Tibial nerve (tissue), 4 donors: Measurements from ENCODE around the gene TGM2. TPM values are rescaled to one million over a fixed set of nuclear protein-coding genes. Genes with fewer than 3 reads are reported as not detected.

Experiments used
- DNase-seq, 2 donors: peaks; one replicate each; pipeline ENCODE4 v3.0.0-alpha.2; 2019; ENCODE audit warnings: low spot score in 2 of 2
- H3K27ac ChIP-seq, 4 donors: fragments of 200-600 bp; sonication (generic) in 3 of 4; one replicate each; pipeline ENCODE4 v1.5.1; 2017 to 2019; ENCODE audit warnings: mild to moderate bottlenecking in 1 of 4
- H3K27me3 ChIP-seq, 2 donors: fragments of 200-600 bp; sonication (generic) in 1 of 2; one replicate each; pipeline versions ENCODE4 v1.5.1 to v1.6.0; 2017 to 2019
- H3K36me3 ChIP-seq, 3 donors: fragments of 200-600 bp; sonication (generic); one replicate each; pipeline ENCODE4 v1.5.1; 2018 to 2019
- H3K4me1 ChIP-seq, 4 donors: fragments of 200-600 bp; sonication (generic) in 3 of 4; one replicate each; pipeline ENCODE4 v1.5.1; 2017 to 2019
- H3K4me3 ChIP-seq, 4 donors: fragments of 200-600 bp; sonication (generic) in 3 of 4; one replicate each; pipeline ENCODE4 v1.5.1; 2017 to 2019; ENCODE audit warnings: mild to moderate bottlenecking in 1 of 4, moderate library complexity in 1 of 4
- H3K9me3 ChIP-seq, 4 donors: fragments of 200-600 bp; sonication (generic) in 3 of 4; one replicate each; pipeline ENCODE4 v1.5.1; 2017 to 2019
- EP300 ChIP-seq, 2 donors: sonication (generic); formaldehyde crosslinking; IDR thresholded peaks; one replicate each; pipeline ENCODE4 v1.6.1; 2017; ENCODE audit warnings: antibody characterized with exemption in 2 of 2, mild to moderate bottlenecking in 1 of 2
- POLR2A ChIP-seq, 2 donors: fragments of 450-650 bp; IDR thresholded peaks; one replicate each; pipeline ENCODE4 v1.6.1; 2017; ENCODE audit warnings: antibody characterized with exemption in 2 of 2, mild to moderate bottlenecking in 2 of 2, moderate library complexity in 2 of 2
- WGBS, 2 donors: methylation state at CpG; one replicate each; pipeline ENCODE4 v1.1.5; 2018; 5-methylcytosine and 5-hydroxymethylcytosine counted together
- total RNA-seq, 4 donors: library from RNA; depleted of rRNA; stranded (reverse); fragments of >200 nt; gene quantifications; one replicate each; pipeline ENCODE4 v1.1.0, GENCODE V29; 2016
- TF ChIP-seq, protein P1 (sequence below), 5 experiments: fragments of 200-600 bp in 3 of 5; fragments of 450-650 bp in 2 of 5; sonication (generic) in 3 of 5; IDR thresholded peaks; one replicate each; pipeline ENCODE4 v1.5.1; 2016 to 2019; ENCODE audit warnings: antibody characterized with exemption in 5 of 5, mild to moderate bottlenecking in 3 of 5, moderate library complexity in 2 of 5

Gene TGM2
- total RNA-seq, 4 donors from 2014 or later: 17.0 to 87.6 (median 55.8) TPM

DNA sequence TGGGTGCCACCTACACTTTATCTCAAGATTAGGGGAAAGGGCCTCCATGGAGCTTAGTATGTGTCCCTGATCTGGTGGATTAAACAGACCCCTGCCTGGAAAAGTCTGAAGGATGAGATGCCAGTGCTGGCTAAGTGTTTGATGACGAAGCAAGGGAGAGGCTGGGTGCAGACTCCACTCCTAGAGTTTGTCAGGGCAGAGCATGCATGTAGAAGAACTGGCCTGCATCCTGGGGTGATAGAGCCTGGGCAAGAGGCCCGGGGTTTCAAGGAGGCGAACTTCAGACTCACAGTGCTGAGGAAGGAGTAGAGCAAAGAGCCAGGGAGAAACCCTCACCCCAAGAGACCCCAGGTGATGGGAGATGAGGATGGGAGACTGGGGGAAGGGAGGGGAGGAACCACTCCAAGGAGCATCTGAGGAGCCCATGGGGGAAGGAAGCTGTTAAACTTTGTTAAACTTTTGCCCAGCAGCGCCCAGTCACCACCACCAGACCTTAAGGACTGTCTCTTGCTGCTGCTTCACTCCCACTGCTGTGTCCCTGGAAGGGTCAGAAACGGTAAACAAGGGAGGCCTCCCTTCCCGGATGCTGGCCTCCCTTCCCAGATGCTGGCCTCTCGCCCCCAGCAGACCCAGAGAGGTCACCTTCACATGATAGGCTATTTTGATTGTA, 69.9 kb downstream of the TGM2 start:
- TF ChIP-seq EP300 (IDR thresholded peaks at IDR 0.05) (no peak), POLR2A (IDR thresholded peaks at IDR 0.05) (no peak)
- TF ChIP-seq, protein P1, sequence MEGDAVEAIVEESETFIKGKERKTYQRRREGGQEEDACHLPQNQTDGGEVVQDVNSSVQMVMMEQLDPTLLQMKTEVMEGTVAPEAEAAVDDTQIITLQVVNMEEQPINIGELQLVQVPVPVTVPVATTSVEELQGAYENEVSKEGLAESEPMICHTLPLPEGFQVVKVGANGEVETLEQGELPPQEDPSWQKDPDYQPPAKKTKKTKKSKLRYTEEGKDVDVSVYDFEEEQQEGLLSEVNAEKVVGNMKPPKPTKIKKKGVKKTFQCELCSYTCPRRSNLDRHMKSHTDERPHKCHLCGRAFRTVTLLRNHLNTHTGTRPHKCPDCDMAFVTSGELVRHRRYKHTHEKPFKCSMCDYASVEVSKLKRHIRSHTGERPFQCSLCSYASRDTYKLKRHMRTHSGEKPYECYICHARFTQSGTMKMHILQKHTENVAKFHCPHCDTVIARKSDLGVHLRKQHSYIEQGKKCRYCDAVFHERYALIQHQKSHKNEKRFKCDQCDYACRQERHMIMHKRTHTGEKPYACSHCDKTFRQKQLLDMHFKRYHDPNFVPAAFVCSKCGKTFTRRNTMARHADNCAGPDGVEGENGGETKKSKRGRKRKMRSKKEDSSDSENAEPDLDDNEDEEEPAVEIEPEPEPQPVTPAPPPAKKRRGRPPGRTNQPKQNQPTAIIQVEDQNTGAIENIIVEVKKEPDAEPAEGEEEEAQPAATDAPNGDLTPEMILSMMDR (IDR thresholded peaks at IDR 0.05): no peak
- H3K27ac ChIP-seq: peak overlapping the region in 3 of 4 donors; percentile 8 to 67 (median 56)

DNA sequence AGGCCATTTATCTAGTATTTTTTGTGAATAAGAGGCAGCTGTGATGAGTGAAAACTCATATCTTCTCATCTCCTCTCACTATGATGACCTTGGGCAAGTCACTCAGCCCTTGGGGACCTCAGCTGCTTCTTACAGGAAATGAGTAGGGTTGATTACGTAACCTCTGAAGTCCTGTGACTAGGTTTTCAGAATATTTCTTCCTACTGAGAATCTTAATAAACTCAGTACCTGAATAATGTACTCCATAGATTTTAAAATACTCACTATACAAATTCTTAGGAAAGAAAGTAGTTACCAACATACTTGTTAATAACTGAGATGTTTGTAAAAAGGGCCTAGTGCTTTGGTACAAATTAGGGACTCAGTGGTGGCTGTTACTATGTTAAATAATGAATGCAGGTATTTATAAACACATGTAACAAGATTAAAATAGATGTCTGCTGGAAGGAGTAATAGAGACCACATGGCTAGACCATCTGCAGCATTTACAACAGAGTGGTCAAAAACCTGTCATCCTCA, 70.6 kb downstream of the TGM2 start:
- Histone ChIP-seq H3K27me3 (no peaks in the 10 kb centered on the region), H3K9me3 (no peaks in the 10 kb centered on the region), H3K4me1 (peaks cover 0 to 35% (median 23%) of the 10 kb centered on the region in 4 donors), H3K36me3 (peaks cover 0 to 22% (median 0%) of the 10 kb centered on the region in 3 donors), H3K27ac (peak overlapping the region in 3 of 4 donors; percentile 8 to 67 (median 56)), H3K4me3 (no peak overlapping the region)
- peak; percentile 71 to 78 for TF ChIP-seq EP300 (IDR thresholded peaks at IDR 0.05)
- TF ChIP-seq POLR2A (IDR thresholded peaks at IDR 0.05): no peak
- peak; percentile 41 to 75 for DNase-seq
- WGBS, 2 donors: 54 to 69% methylated on average over 1 of the region's 1 CpG

More for the DNA sequence above, 69.9 kb downstream of the TGM2 start:
- Histone ChIP-seq H3K27me3 (no peaks in the 10 kb centered on the region), H3K36me3 (peaks cover 0 to 15% (median 0%) of the 10 kb centered on the region in 3 donors), H3K4me1 (peaks cover 0 to 35% (median 23%) of the 10 kb centered on the region in 4 donors), H3K9me3 (no peaks in the 10 kb centered on the region), H3K4me3 (no peak overlapping the region)
- DNase-seq: no peak
- 76 to 82% methylated on average over 7 of the region's 7 CpGs for WGBS, 2 donors

DNA sequence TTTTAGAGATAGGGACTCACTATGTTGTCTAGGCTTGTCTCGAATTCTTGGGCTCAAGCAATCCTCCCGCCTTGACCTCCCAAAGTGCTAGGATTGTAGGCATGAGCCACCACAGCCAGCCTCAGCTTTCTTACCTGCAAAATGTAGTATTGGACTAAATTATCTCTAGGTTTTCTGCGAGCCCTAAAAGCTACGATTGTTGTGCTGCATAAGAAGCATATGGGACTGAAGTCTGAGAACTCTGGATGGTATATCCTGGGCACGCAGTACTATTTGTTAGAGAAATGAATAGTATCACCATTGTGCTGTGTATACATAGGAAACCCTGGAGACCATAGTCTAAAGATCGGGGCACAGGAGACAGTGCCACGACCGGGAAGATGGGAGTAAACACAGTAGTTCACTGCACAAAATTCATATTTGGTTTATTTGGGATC, 71.4 kb downstream of the TGM2 start:
- H3K27me3 ChIP-seq: no peaks in the 10 kb centered on the region
- no peak for DNase-seq
- peaks cover 0 to 35% (median 23%) of the 10 kb centered on the region in 4 donors for H3K4me1 ChIP-seq
- H3K4me3 ChIP-seq: no peak overlapping the region
- 86 to 88% methylated on average over 8 of the region's 8 CpGs for WGBS, 2 donors
- H3K9me3 ChIP-seq: no peaks in the 10 kb centered on the region
- TF ChIP-seq POLR2A (IDR thresholded peaks at IDR 0.05) (no peak), EP300 (IDR thresholded peaks at IDR 0.05) (no peak)
- TF ChIP-seq, protein P1 (IDR thresholded peaks at IDR 0.05): no peak
- H3K36me3 ChIP-seq: peaks cover 0 to 30% (median 0%) of the 10 kb centered on the region in 3 donors
- H3K27ac ChIP-seq: peak overlapping the region in 1 of 4 donors; percentile 66

DNA sequence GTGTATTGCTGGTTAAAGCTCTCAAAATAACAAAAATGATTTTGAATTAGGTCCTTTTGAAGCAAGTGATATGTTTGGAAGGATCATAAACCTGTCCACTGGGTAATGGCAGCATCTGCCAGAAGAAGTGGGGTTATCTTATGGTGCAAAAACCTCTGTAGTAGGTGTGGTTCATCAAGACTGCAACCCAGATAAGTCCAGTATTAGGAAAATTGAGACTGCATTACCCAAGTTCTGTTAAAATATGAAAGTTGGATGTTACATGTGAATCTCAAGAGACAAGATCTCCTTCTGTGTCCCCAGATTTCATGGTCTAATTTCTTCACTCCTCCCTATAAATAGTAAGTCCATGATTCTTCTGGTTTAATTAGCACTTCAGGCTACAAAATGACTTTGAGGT, 72.2 kb downstream of the TGM2 start:
- no peak for DNase-seq

DNA sequence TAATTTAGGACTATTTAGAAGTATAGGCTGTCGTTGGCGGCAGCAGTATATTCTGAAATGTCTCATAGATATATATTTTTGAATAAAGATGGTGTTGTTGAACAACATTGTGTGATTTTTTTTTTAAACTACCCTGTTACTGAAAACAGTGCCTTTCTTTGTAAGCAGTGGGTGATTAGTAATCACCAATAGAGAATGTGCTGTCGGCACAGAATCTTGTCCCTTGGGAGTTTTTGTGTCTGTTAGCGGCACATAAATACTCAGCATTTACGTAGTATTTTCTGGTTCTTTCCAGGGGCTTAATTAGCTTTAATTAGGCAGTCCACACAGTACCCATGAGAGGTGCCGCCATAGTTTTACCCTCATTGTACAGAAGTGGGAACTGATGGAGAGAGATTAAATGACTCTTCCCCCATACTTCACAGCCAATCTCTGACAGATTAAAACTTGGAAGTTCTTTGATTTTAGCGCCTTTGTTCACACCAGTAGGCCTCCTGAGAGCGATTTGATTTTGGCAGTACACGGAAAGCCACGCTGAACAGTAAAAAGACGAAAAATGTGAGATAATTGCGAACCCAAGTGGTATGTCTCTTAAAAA, 72.7 kb downstream of the TGM2 start:
- H3K4me1 ChIP-seq: peaks cover 0 to 35% (median 23%) of the 10 kb centered on the region in 4 donors
- no peak for DNase-seq
- H3K4me3 ChIP-seq: no peak overlapping the region
- H3K27ac ChIP-seq: peak overlapping the region in 3 of 4 donors; percentile 14 to 66 (median 36)
- H3K27me3 ChIP-seq: no peaks in the 10 kb centered on the region
- H3K36me3 ChIP-seq: peaks cover 0 to 43% (median 0%) of the 10 kb centered on the region in 3 donors
- H3K9me3 ChIP-seq: no peaks in the 10 kb centered on the region
- WGBS, 2 donors: 65 to 72% methylated on average over 12 of the region's 12 CpGs
- TF ChIP-seq, protein P1 (IDR thresholded peaks at IDR 0.05): no peak
- TF ChIP-seq EP300 (IDR thresholded peaks at IDR 0.05): no peak
- no peak for TF ChIP-seq POLR2A (IDR thresholded peaks at IDR 0.05)

More for the DNA sequence above, 72.2 kb downstream of the TGM2 start:
- peaks cover 0 to 35% (median 23%) of the 10 kb centered on the region in 4 donors for H3K4me1 ChIP-seq
- TF ChIP-seq EP300 (IDR thresholded peaks at IDR 0.05) (no peak), POLR2A (IDR thresholded peaks at IDR 0.05) (no peak)
- TF ChIP-seq, protein P1 (IDR thresholded peaks at IDR 0.05): no peak
- H3K36me3 ChIP-seq: peaks cover 0 to 38% (median 0%) of the 10 kb centered on the region in 3 donors
- H3K4me3 ChIP-seq: no peak overlapping the region
- H3K27me3 ChIP-seq: no peaks in the 10 kb centered on the region
- H3K9me3 ChIP-seq: no peaks in the 10 kb centered on the region
- peak overlapping the region in 2 of 4 donors; percentile 36 to 66 for H3K27ac ChIP-seq
